Measurements from ENCODE around the gene RAD51D.

RAD51D gene

DNA sequence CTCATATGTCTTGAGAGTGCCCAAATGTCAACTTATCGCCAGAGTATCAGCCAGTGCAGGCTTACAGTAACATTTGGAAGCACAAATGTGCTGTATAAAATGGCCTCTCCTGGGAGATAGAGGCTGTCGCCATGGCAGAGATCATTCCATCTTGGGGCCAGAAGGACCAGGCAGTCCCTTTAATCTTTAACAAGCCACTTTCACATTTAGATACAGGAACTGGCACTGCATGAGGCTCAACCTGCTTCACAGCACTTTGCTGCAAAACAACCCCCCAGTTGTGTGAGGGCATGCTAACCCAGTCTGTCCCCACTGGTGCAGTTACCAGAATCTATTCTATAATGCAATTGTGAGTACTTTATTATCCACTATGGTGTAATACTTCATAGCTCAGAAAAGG lies 51.4 kb downstream of the RAD51D start:
- Histone ChIP-seq H3K4me1 (ENCODE audit: insufficient read depth, low read length) (peaks cover 14% of the 10 kb centered on the region), H3K36me3 (ENCODE audit: insufficient read depth, low read length) (no peaks in the 10 kb centered on the region; the same call in 1 of the 2 replicates), H3K27me3 (ENCODE audit: insufficient read depth, low read length, poor library complexity) (no peaks in the 10 kb centered on the region), H3K4me3 (ENCODE audit: low read depth in 1 of 2, low read length in 2 of 2) (no peak overlapping the region), H2AFZ (ENCODE audit: low read depth, low read length) (no peak overlapping the region), H3K79me2 (ENCODE audit: insufficient read depth, low read length) (0 out of 2 replicates have a peak, but pooled peaks cover 3% of the 10 kb centered on the region), H3K9me3 (ENCODE audit: insufficient read depth, low read length, severe bottlenecking) (no peaks in the 10 kb centered on the region), H4K20me1 (ENCODE audit: insufficient read depth, low read length) (no peaks in the 10 kb centered on the region), H3K9ac (ENCODE audit: low read depth, low read length) (no peak overlapping the region), H3K4me2 (ENCODE audit: insufficient read depth, low read length) (no peak overlapping the region), H3K27ac (ENCODE audit: low read length) (no peak overlapping the region)
- DNase-seq (no peak), ATAC-seq (ENCODE audit: insufficient read depth, low read depth) (no peak)
- TF ChIP-seq CTCF (IDR thresholded peaks at IDR 0.05; ENCODE audit: borderline replicate concordance, extremely low read depth, low read length, poor library complexity, severe bottlenecking) = no peak
- TF ChIP-seq EZH2 (IDR thresholded peaks at IDR 0.05; ENCODE audit: borderline replicate concordance, low read depth, low read length, severe bottlenecking) = no peak

GRCh38 chr17:35065880-35066279 lies 53.8 kb downstream of the RAD51D start:
- Histone ChIP-seq H3K9ac (ENCODE audit: low read depth, low read length) (no peak overlapping the region), H3K4me3 (ENCODE audit: low read depth in 1 of 2, low read length in 2 of 2) (no peak overlapping the region), H3K4me2 (ENCODE audit: insufficient read depth, low read length) (no peak overlapping the region), H3K27me3 (ENCODE audit: insufficient read depth, low read length, poor library complexity) (no peaks in the 10 kb centered on the region), H3K9me3 (ENCODE audit: insufficient read depth, low read length, severe bottlenecking) (no peaks in the 10 kb centered on the region), H3K4me1 (ENCODE audit: insufficient read depth, low read length) (peaks cover 28% of the 10 kb centered on the region), H3K36me3 (ENCODE audit: insufficient read depth, low read length) (no peaks in the 10 kb centered on the region), H3K27ac (ENCODE audit: low read length) (no peak overlapping the region), H3K79me2 (ENCODE audit: insufficient read depth, low read length) (peaks cover 13% of the 10 kb centered on the region), H4K20me1 (ENCODE audit: insufficient read depth, low read length) (no peaks in the 10 kb centered on the region), H2AFZ (ENCODE audit: low read depth, low read length) (no peak overlapping the region)
- DNase-seq = no peak
- no peak for TF ChIP-seq EZH2 (IDR thresholded peaks at IDR 0.05; ENCODE audit: borderline replicate concordance, low read depth, low read length, severe bottlenecking)
- TF ChIP-seq CTCF (IDR thresholded peaks at IDR 0.05; ENCODE audit: borderline replicate concordance, extremely low read depth, low read length, poor library complexity, severe bottlenecking) = no peak
- ATAC-seq (ENCODE audit: insufficient read depth, low read depth) = no peak

- H3K4me3 ChIP-seq (ENCODE audit: low read depth in 1 of 2, low read length in 2 of 2) = no peak overlapping the region
- peak overlapping the region; percentile 97 for H3K27ac ChIP-seq (ENCODE audit: low read length)
- H3K36me3 ChIP-seq (ENCODE audit: insufficient read depth, low read length) = 0 out of 2 replicates have a peak, but pooled peaks cover 4% of the 10 kb centered on the region
- H3K79me2 ChIP-seq (ENCODE audit: insufficient read depth, low read length) = peaks cover 21% of the 10 kb centered on the region
- H4K20me1 ChIP-seq (ENCODE audit: insufficient read depth, low read length) = no peaks in the 10 kb centered on the region
- peaks cover 31% of the 10 kb centered on the region for H3K4me1 ChIP-seq (ENCODE audit: insufficient read depth, low read length)
- H2AFZ ChIP-seq (ENCODE audit: low read depth, low read length) = no peak overlapping the region
- H3K9ac ChIP-seq (ENCODE audit: low read depth, low read length) = peak overlapping the region; percentile 59
- H3K27me3 ChIP-seq (ENCODE audit: insufficient read depth, low read length, poor library complexity) = no peaks in the 10 kb centered on the region
- ATAC-seq (ENCODE audit: insufficient read depth, low read depth) (no peak), DNase-seq (no peak)
- TF ChIP-seq EZH2 (IDR thresholded peaks at IDR 0.05; ENCODE audit: borderline replicate concordance, low read depth, low read length, severe bottlenecking) (no peak), CTCF (IDR thresholded peaks at IDR 0.05; ENCODE audit: borderline replicate concordance, extremely low read depth, low read length, poor library complexity, severe bottlenecking) (no peak)
- H3K9me3 ChIP-seq (ENCODE audit: insufficient read depth, low read length, severe bottlenecking) = no peaks in the 10 kb centered on the region
- H3K4me2 ChIP-seq (ENCODE audit: insufficient read depth, low read length) = peak overlapping the region; percentile 60; the same call in 1 of the 2 replicates
Measured at GRCh38 chr17:35064516-35065215, 55.0 kb downstream of the RAD51D start.

Measured in DND-41 (cell line).